NCI-H2029 treated with DMSO at 0.1 percent for 48 hours (cell line): ENCODE results near the gene RABL6.
"Not testable (repeated sequence)": the region's sequence is repeated elsewhere in the genome, so short reads cannot be mapped to it uniquely, and the experiment has no call there.

Experiments used
- DNase-seq: peaks from one replicate; lab custom pipeline; 2025; lab: John Stamatoyannopoulos, UW

The RABL6 gene

DNA sequence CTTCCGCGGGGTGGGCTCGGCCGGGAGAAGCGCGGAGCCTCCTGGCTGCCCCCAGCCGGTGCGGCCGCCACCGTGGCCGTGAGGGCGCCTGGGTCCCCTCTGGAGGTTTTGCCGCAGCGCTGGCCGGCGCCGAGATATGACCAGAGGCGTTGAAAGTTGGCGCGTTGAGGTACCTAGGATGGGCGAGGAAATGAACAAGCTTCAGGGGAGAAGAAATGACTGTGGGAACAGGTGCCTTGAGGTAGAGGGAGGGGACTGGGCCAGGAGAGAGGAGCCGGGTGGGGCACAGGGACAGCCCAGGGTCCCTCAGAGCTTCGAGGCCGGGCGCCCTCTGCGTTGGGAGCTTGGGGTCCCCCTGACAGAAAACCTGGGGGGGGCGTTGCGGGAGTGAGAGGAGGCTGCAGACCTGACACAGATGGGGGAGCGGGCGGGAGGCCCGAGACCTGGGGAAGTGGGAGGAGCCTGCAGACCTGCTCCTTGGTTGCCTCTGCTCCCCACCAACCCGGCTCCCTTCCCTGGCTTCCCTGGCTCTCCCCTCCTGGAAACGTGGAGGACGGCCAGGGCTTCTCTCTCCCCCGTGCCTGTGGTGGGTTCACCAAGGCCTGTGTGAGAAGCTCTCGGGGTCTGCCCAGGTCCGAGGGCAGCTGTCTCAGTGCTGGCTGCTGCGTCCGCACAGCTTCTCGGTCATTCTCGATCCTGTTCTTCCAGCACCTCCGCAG lies 14.2 kb downstream of the RABL6 start:
- no peak for DNase-seq

GRCh38 chr9:136823136-136824046 lies 15.6 kb downstream of the RABL6 start:
- DNase-seq = no peak

- no peak for DNase-seq
These were observed 16.9 kb downstream of the RABL6 start for GRCh38 chr9:136824496-136825225.

DNA sequence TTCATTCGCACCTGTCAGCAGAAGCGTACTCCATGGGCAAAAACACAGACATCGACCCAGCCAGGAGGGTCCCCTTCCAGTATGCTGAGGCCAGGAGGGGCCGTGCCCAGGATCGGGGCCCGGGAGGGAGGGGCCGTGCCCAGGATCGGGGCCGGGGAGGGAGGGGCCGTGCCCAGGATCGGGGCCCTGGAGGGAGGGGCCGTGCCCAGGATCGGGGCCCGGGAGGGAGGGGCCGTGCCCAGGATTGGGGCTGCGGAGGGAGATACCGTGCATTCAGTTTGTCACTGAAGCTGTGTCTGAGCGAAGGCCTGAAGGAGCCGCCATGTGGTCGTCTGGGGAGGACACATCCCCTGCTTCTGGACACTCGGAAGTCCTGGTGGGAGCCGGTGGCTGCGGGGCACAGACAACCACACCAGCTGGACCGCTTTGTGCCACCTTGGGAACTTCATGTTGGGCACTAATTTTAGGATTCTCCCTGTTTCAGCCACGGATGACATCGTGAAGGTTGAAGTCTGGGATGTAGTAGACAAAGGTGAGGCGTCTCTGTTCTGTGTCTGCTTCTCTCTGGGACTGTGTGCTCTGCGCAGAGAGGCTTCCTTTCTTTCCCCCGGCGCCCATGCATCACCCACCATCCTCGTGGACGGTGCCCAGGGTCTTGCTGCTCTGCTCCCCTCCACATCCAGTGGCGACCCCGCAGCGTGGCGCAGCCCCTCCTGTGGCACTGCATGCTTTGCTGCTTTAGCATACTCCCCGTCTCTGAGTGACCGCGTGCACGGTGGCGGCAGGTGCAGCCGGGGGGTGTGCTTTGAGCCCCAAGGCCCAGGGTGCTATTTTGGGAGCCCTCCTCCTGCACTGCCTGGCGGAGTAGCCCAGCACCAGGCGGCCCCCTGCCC lies 17.8 kb downstream of the RABL6 start:
- DNase-seq = no peak

DNA sequence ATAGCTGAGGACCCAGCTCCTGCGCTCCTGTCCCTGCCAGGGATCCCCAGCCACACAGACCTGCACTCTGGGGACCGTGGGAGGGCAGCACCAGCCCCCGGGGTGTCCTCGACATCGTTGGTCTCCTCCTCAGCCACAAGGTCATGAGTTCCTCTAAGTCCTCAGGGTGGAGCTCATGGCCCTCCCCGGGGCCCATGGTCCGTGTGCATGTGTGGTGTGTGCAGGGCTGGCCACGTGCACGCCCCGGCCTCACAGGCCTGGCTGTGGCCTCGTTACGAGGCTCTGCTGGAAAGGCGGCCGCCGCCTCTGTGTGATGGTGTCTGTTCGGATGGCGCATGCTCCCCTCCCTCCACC lies 18.4 kb downstream of the RABL6 start:
- no peak for DNase-seq

DNA sequence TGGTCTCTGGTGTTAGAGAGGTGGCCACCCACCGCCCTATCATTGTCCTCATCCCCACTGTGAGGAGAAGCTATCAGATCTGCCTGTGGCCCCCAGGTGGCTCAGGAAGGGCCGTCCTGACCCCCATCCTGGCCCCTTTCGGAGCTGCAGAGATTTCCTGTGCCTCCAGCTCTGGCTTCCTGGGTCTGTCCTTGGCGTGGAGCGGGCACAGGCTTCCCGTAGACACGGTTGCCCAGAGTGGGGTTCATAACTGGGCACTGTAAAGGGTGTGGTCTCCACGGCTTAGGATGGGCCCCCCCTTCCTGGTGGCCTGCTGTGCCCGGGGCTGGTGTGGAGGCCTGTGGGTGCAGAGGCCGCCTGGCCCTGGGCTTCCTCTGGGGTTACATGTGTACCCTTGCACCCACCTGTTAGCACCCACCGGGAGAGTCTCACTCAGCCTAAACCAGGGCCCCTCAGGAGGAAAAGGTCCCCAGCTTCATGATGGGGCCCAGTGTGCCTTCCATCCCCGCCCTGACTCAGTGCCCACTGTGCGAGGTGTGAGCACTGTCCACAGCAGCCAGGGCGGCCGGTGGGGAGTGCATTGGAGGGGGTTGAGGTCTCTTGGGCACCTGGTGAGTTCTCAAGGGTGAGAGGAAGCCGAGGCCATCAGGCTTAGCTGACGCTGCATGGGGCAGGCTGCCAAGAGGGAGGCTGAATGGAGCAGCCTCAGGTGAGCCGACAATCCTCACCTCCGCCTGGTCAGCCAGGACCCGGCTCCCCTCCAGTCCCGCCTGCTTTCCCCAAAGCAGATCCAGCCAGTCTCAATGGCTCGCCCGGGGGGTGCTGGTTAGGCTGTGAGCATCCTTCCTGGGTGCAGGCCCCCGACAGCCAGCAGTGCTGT lies 19.2 kb downstream of the RABL6 start:
- no peak for DNase-seq

GRCh38 chr9:136827794-136828473 lies 20.2 kb downstream of the RABL6 start:
- no peak for DNase-seq

DNA sequence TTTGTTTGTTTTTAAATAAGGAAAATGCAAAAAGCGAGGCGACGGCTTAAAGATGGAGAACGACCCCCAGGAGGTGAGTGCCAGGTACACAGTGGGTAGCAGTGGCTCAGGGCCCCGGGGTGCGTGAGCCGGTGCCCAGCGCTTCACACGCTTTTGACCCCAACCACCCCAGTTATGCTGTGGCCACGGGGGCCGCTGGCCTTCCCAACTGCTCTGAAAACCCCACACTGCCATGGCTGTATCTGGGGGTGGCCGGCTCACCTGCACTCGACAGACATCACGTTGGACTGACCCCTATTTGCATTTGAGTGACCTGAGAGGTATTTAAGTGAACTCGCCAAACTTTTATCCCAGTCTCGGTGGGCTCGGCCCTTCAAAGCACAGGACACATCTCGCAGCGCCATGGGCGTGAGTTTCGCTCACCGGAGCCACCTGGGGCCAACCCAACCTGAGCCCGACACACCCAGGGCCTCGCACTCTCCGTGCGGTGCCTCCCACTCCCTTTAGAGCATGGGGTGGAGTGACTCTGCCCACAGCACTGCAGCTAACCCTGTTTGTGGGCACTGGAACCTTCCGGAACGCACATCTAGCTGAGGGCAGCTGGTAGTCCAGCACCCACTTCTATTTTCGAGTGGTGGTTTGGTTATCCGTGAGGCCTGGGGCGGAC lies 20.9 kb downstream of the RABL6 start:
- DNase-seq = no peak

DNA sequence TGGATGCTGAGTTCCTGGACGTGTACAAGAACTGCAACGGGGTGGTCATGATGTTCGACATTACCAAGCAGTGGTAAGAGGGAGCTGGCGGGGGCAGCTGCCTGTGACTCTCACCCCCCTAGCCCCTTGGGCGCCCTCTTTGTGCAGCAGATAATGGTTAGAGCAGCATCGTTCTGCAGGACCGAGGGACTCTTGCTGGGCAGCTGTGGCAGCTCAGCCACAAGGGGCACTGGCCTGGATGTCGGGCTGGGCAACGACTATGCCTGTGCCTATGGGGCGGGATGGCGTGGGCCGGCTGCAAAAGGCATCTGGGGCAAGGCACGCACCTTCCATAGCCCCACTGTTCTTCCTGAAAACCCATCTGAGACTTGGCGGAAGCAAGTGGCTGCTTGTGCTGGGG lies 21.7 kb downstream of the RABL6 start:
- DNase-seq = no peak

- DNase-seq = no peak
These were observed 22.5 kb downstream of the RABL6 start for GRCh38 chr9:136829981-136830885.

- DNase-seq = no peak
These were observed 23.4 kb downstream of the RABL6 start for GRCh38 chr9:136831002-136831719.

GRCh38 chr9:136831720-136832104 lies 24.0 kb downstream of the RABL6 start:
- no peak for DNase-seq

DNA sequence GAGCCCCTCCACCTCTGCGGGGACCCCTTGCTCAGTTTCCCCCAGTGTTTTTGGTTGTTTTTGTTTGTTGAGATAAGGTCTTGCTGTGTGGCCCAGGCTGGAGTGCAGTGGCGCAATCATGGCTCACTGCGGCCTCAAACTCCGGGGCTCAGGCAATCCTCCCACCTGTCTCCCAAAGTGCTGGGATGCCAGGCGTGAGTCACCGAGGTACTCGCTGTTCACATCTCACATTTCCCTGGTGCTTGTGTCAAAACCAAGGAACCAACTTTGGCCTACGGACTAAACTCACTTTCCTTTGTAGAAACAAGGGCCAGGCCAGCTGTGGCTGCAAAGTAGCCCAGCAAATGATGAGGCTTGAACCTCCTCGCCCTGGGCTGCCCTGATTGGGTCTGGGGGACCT lies 24.8 kb downstream of the RABL6 start:
- no peak for DNase-seq

DNA sequence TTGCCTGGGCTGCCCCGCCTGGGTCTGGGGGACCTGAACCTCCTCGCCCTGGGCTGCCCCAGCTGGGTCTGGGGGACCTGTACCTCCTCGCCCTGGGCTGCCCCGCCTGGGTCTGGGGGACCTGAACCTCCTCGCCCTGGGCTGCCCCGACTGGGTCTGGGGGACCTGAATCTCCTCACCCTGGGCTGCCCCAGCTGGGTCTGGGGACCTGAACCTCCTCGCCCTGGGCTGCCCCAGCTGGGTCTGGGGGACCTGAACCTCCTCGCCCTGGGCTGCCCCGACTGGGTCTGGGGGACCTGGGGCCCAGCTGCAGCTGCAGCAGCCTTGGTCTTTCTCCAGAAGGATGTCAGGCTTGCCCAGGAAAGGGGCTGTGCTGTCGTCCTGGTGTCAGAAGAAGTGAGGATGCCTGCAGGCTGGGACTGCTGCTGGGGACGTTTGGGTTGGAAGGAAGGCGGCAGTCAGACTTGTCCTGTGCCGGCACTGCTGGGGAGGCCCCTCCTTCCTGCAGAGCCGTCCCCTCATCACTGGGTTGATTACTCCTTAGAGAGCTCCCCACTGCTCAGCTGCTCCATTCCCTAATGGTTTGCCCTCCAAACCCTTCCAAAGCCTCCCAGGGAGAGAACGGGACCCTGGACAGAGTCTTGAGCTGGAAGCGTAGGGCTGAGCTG lies 25.8 kb downstream of the RABL6 start:
- not testable (repeated sequence) for DNase-seq

DNA sequence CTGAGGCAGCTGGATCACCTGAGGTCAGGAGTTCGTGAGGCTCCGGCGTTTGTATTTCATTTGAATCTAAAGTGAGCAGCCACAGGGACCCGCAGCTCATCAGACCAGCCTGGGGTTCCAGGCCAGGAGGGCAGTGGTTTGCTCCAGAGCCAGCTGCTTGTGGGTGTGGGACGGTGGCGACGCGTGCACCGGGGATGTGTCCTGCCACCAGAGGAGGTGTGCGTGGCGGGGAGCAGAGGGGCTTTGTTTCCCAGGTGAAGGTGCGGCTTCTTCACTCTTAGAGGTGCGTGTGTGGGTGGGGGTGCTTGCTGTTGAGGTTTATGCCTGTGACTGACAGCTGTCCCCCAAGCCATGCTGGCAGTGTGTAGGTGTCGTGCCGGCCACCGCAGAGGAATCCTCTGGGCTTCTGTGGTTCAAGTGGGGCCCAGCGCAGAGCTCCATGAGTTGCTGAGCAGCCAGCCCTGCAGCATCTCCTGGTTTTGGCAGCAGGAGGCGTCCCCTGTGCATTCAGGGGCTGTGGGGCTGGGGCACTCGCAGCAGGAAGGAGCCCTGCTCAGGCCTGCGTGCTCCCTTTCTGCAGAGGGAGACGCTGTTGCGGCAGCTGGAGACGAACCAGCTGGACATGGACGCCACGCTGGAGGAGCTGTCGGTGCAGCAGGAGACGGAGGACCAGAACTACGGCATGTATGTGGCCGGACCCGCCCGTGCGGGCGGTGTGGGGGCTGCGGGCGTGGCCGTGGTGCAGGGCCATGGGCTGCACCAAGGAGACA lies 27.6 kb downstream of the RABL6 start:
- no peak for DNase-seq
